ENCODE results near the gene SMARCD3. TPM values are rescaled to one million over a fixed set of nuclear protein-coding genes. Genes with fewer than 3 reads are reported as not detected.

Gene SMARCD3
- total and polyA plus RNA-seq, 7 donors, result 4.2 to 63.1 (median 38.8) TPM

- H3K9me3 ChIP-seq, result no peaks in the 10 kb centered on the region
- no peak for DNase-seq
- no peak overlapping the region for H3K4me3 ChIP-seq
- TF ChIP-seq POLR2A (IDR thresholded peaks at IDR 0.05) (no peak), POLR2AphosphoS5 (IDR thresholded peaks at IDR 0.05) (no peak), EP300 (IDR thresholded peaks at IDR 0.05) (no peak), CTCF (IDR thresholded peaks at IDR 0.05) (no peak)
- no peak overlapping the region for H3K27ac ChIP-seq
- no peaks in the 10 kb centered on the region for H3K36me3 ChIP-seq
- 90 to 91% methylated on average over 11 of the region's 11 CpGs for WGBS, 2 donors
- no peaks in the 10 kb centered on the region for H3K4me1 ChIP-seq
- H3K27me3 ChIP-seq, result no peaks in the 10 kb centered on the region
- intact Hi-C loops (cut with DNase I), result no loop called here
Observed at GRCh38 chr7:151260471-151260870, 12.0 kb upstream of the SMARCD3 start.

GRCh38 chr7:151257990-151258389 is 9.5 kb upstream of the SMARCD3 start:
- no peak for DNase-seq
- Histone ChIP-seq H3K27ac (no peak overlapping the region), H3K27me3 (no peaks in the 10 kb centered on the region), H3K4me3 (no peak overlapping the region), H3K9me3 (no peaks in the 10 kb centered on the region), H3K36me3 (no peaks in the 10 kb centered on the region), H3K4me1 (peaks cover 0 to 16% (median 5%) of the 10 kb centered on the region in 4 donors)
- intact Hi-C loops (cut with DNase I), result no loop called here
- TF ChIP-seq EP300 (IDR thresholded peaks at IDR 0.05), result no peak
- WGBS, 2 donors, result 90 to 94% methylated on average over 7 of the region's 7 CpGs

- TF ChIP-seq CTCF (IDR thresholded peaks at IDR 0.05) (no peak), POLR2A (IDR thresholded peaks at IDR 0.05) (no peak), EP300 (IDR thresholded peaks at IDR 0.05) (no peak), POLR2AphosphoS5 (IDR thresholded peaks at IDR 0.05) (no peak)
- no peaks in the 10 kb centered on the region for H3K27me3 ChIP-seq
- intact Hi-C loops (cut with DNase I), result no loop called here
- 32 to 70% methylated on average over 16 of the region's 16 CpGs for WGBS, 2 donors
- H3K4me3 ChIP-seq, result no peak overlapping the region
- no peaks in the 10 kb centered on the region for H3K36me3 ChIP-seq
- peaks cover 0 to 22% (median 16%) of the 10 kb centered on the region in 4 donors for H3K4me1 ChIP-seq
- no peak overlapping the region for H3K27ac ChIP-seq
- H3K9me3 ChIP-seq, result no peaks in the 10 kb centered on the region
- DNase-seq, result peak; percentile 47
Observed at GRCh38 chr7:151256410-151257045, 8.0 kb upstream of the SMARCD3 start.

- Histone ChIP-seq H3K4me1 (peaks cover 0 to 33% (median 27%) of the 10 kb centered on the region in 4 donors), H3K27ac (no peak overlapping the region), H3K36me3 (no peaks in the 10 kb centered on the region), H3K27me3 (no peaks in the 10 kb centered on the region), H3K4me3 (no peak overlapping the region), H3K9me3 (no peaks in the 10 kb centered on the region)
- TF ChIP-seq EP300 (IDR thresholded peaks at IDR 0.05), result no peak
- TF ChIP-seq POLR2A (IDR thresholded peaks at IDR 0.05), result no peak
- no peak for TF ChIP-seq POLR2AphosphoS5 (IDR thresholded peaks at IDR 0.05)
- TF ChIP-seq CTCF (IDR thresholded peaks at IDR 0.05), result no peak
- WGBS, 2 donors, result 66 to 71% methylated on average over 7 of the region's 7 CpGs
- intact Hi-C loops (cut with DNase I), result no loop called here
- peak; percentile 59 for DNase-seq
Observed at GRCh38 chr7:151255390-151255789, 6.9 kb upstream of the SMARCD3 start.

- H3K36me3 ChIP-seq, result no peaks in the 10 kb centered on the region
- intact Hi-C loops (cut with DNase I), result no loop called here
- H3K4me3 ChIP-seq, result no peak overlapping the region
- no peak for TF ChIP-seq POLR2AphosphoS5 (IDR thresholded peaks at IDR 0.05)
- TF ChIP-seq EP300 (IDR thresholded peaks at IDR 0.05), result no peak
- no peak for TF ChIP-seq POLR2A (IDR thresholded peaks at IDR 0.05)
- no peak for TF ChIP-seq CTCF (IDR thresholded peaks at IDR 0.05)
- no peaks in the 10 kb centered on the region for H3K27me3 ChIP-seq
- peaks cover 0 to 38% (median 32%) of the 10 kb centered on the region in 4 donors for H3K4me1 ChIP-seq
- H3K9me3 ChIP-seq, result no peaks in the 10 kb centered on the region
- WGBS, 2 donors, result 66 to 79% methylated on average over 11 of the region's 11 CpGs
- DNase-seq, result peak; percentile 55
- H3K27ac ChIP-seq, result no peak overlapping the region
Observed at GRCh38 chr7:151254851-151255250, 6.4 kb upstream of the SMARCD3 start.
